HG03469 (cell line): Measurements from ENCODE around the gene SRPRB.

Experiments
- ATAC-seq: cut with Tn5 transposase; IDR thresholded peaks from one replicate; pipeline ENCODE4 v1.9.1; 2021; ENCODE audit warnings: mild to moderate bottlenecking, moderate library complexity, moderate number of reproducible peaks; ENCODE audit not compliant: unreplicated experiment

Gene SRPRB

GRCh38 chr3:133825969-133826727 is 20.5 kb downstream of the SRPRB start:
- no peak for ATAC-seq

- ATAC-seq, result no peak
Measured at GRCh38 chr3:133827136-133827535, 21.5 kb downstream of the SRPRB start.

GRCh38 chr3:133827684-133828083 is 22.1 kb downstream of the SRPRB start:
- no peak for ATAC-seq

GRCh38 chr3:133828576-133829309 is 23.1 kb downstream of the SRPRB start:
- ATAC-seq, result no peak

GRCh38 chr3:133829310-133829707 is 23.7 kb downstream of the SRPRB start:
- no peak for ATAC-seq

GRCh38 chr3:133830071-133830470 is 24.5 kb downstream of the SRPRB start:
- ATAC-seq, result no peak

- ATAC-seq, result no peak
Measured at GRCh38 chr3:133831966-133832801, 26.6 kb downstream of the SRPRB start.

- no peak for ATAC-seq
Measured at GRCh38 chr3:133832802-133833144, 27.2 kb downstream of the SRPRB start.

- ATAC-seq, result no peak
Measured at GRCh38 chr3:133833267-133833666, 27.7 kb downstream of the SRPRB start.

GRCh38 chr3:133833880-133834620 is 28.4 kb downstream of the SRPRB start:
- no peak for ATAC-seq

GRCh38 chr3:133834621-133835417 is 29.2 kb downstream of the SRPRB start:
- no peak for ATAC-seq

- no peak for ATAC-seq
Measured at GRCh38 chr3:133835418-133835743, 29.8 kb downstream of the SRPRB start.

- no peak for ATAC-seq
Measured at GRCh38 chr3:133835961-133836360, 30.3 kb downstream of the SRPRB start.

GRCh38 chr3:133836497-133837158 is 31.0 kb downstream of the SRPRB start:
- no peak for ATAC-seq

- no peak for ATAC-seq
Measured at GRCh38 chr3:133837487-133838295, 32.1 kb downstream of the SRPRB start.

GRCh38 chr3:133838296-133838789 is 32.7 kb downstream of the SRPRB start:
- no peak for ATAC-seq

- ATAC-seq, result no peak
Measured at GRCh38 chr3:133838916-133839800, 33.5 kb downstream of the SRPRB start.
